HCT116 (cell line): Measurements from ENCODE around the gene AP1B1. TPM values are rescaled to one million over a fixed set of nuclear protein-coding genes. Genes with fewer than 3 reads are reported as not detected.

Experiments used
- ATAC-seq: fragments of 200-7000 bp; cut with Tn5 transposase; 2 replicates; pipeline ENCODE4 v1.9.1; 2020; ENCODE audit warnings: mild to moderate bottlenecking, moderate library complexity
- BruUV-seq: library from RNA; stranded (reverse); fragments of 400-500 nt; replicated peaks from 2 replicates; lab custom pipeline; 2021; lab: Mats Ljungman, UMichigan
- CTCF ChIA-PET: fragments of 300-600 bp; sonication (Branson Sonifier 250); formaldehyde crosslinking; loops from one replicate; lab custom pipeline; 2021; ENCODE audit warnings: antibody characterized with exemption; lab: Charles Lee
- POLR2A ChIA-PET: fragments of 300-600, 350-600 bp; sonication (Branson Sonifier 250); formaldehyde crosslinking; loops from one replicate; lab custom pipeline; 2021; ENCODE audit warnings: antibody characterized with exemption; lab: Charles Lee
- RAD21 ChIA-PET, 2 experiments: fragments of 300-600 bp; sonication (Branson Sonifier 250); formaldehyde crosslinking; loops; one replicate each; lab custom pipeline; 2023; ENCODE audit warnings: low total read pairs in 2 of 2; ENCODE audit not compliant: uncharacterized antibody in 2 of 2, unreplicated experiment in 2 of 2, low non-redundant PET in 1 of 2; lab: Charles Lee
- DNase-seq: peaks from one replicate; pipeline ENCODE4 v3.0.0-alpha.2; 2010; ENCODE audit warnings: low read depth, low spot score
- H2AFZ ChIP-seq: fragments of 200-600 bp; shearing (Covaris generic), sonication (generic); 2 replicates; pipeline ENCODE4 v1.6.1; 2017; ENCODE audit warnings: low read depth, mixed run types, mixed read lengths, antibody characterized with exemption, low read length; ENCODE audit not compliant: poor library complexity, severe bottlenecking
- H3K27ac ChIP-seq: 2 replicates; pipeline ENCODE4 v1.5.1; 2012; ENCODE audit warnings: low read depth, low read length
- H3K27me3 ChIP-seq: fragments of 200-600 bp; sonication (generic); 2 replicates; pipeline ENCODE4 v1.6.1; 2016; ENCODE audit warnings: mixed run types, low read length, mixed read lengths; ENCODE audit not compliant: insufficient read depth
- H3K36me3 ChIP-seq, 2 experiments: fragments of 200-500 bp in 1 of 2; fragments of 200-600 bp in 1 of 2; sonication (Bioruptor generic) in 1 of 2; sonication (generic) in 1 of 2; 2 replicates each; pipeline versions ENCODE4 v1.5.1 to v1.6.1; 2014 to 2016; ENCODE audit warnings: low read length in 2 of 2, inconsistent platforms in 1 of 2, mixed read lengths in 1 of 2, mixed run types in 1 of 2; ENCODE audit not compliant: insufficient read depth in 2 of 2, control insufficient read depth in 1 of 2
- H3K4me1 ChIP-seq, 2 experiments: fragments of 200-600 bp in 1 of 2; sonication (generic) in 1 of 2; 2 replicates each; pipeline versions ENCODE4 v1.5.1 to v1.6.1; 2012 to 2017; ENCODE audit warnings: low read length in 2 of 2, inconsistent platforms in 1 of 2, mild to moderate bottlenecking in 1 of 2, mixed read lengths in 1 of 2, mixed run types in 1 of 2, moderate library complexity in 1 of 2; ENCODE audit not compliant: insufficient read depth in 2 of 2, control insufficient read depth in 1 of 2
- H3K4me2 ChIP-seq: fragments of 200-600 bp; sonication (generic); 2 replicates; pipeline ENCODE4 v1.6.1; 2017; ENCODE audit warnings: mixed run types, low read length, mixed read lengths
- H3K4me3 ChIP-seq, 2 experiments: fragments of 200-600 bp in 1 of 2; sonication (generic) in 1 of 2; replicated peaks in 1 of 2; 2 replicates each; pipeline ENCODE4 v1.5.1; 2011 to 2016; ENCODE audit warnings: low read length in 2 of 2, control low read depth in 1 of 2, low read depth in 1 of 2, mild to moderate bottlenecking in 1 of 2, mixed read lengths in 1 of 2, mixed run types in 1 of 2
- H3K79me2 ChIP-seq: fragments of 200-600 bp; sonication (generic); 2 replicates; pipeline ENCODE4 v1.6.1; 2017; ENCODE audit warnings: mild to moderate bottlenecking, mixed run types, low read length, moderate library complexity, mixed read lengths; ENCODE audit not compliant: insufficient read depth
- H3K9ac ChIP-seq: fragments of 200-600 bp; sonication (generic); 2 replicates; pipeline ENCODE4 v1.6.1; 2016; ENCODE audit warnings: low read length, mixed read lengths
- H3K9me2 ChIP-seq: fragments of 200-600 bp; sonication (generic), shearing (Covaris generic); 2 replicates; pipeline ENCODE4 v1.6.1; 2017; ENCODE audit warnings: mixed run types, mild to moderate bottlenecking, moderate library complexity; ENCODE audit not compliant: insufficient read depth
- H3K9me3 ChIP-seq, 2 experiments: fragments of 200-500 bp in 1 of 2; fragments of 200-600 bp in 1 of 2; sonication (Bioruptor generic) in 1 of 2; sonication (generic) in 1 of 2; 2 replicates each; pipeline ENCODE4 v1.6.1; 2014 to 2017; ENCODE audit warnings: low read length in 2 of 2, mixed read lengths in 2 of 2, inconsistent platforms in 1 of 2, low read depth in 1 of 2, mild to moderate bottlenecking in 1 of 2, mixed run types in 1 of 2, moderate library complexity in 1 of 2; ENCODE audit not compliant: control insufficient read depth in 1 of 2, insufficient read depth in 1 of 2
- H4K20me1 ChIP-seq: fragments of 200-600 bp; sonication (generic), shearing (Covaris generic); 2 replicates; pipeline ENCODE4 v1.6.1; 2017; ENCODE audit warnings: mixed run types, mild to moderate bottlenecking, moderate library complexity; ENCODE audit not compliant: insufficient read depth
- ATF3 ChIP-seq: IDR thresholded peaks from 2 replicates; pipeline ENCODE4 v1.6.1; 2012
- CBX3 ChIP-seq: IDR thresholded peaks from 2 replicates; pipeline ENCODE4 v1.6.1; 2012; ENCODE audit warnings: low read depth
- CEBPB ChIP-seq: IDR thresholded peaks from 2 replicates; pipeline ENCODE4 v1.6.1; 2012; ENCODE audit warnings: low read depth
- CTCF ChIP-seq, 3 experiments: fragments of 200-600 bp in 1 of 3; sonication (generic) in 1 of 3; IDR thresholded peaks in 2 of 3; conservative IDR thresholded peaks in 1 of 3; 2 replicates each; pipeline ENCODE4 v1.5.1; 2012 to 2017; ENCODE audit warnings: low read depth in 2 of 3, low read length in 2 of 3, antibody characterized with exemption in 1 of 3, borderline replicate concordance in 1 of 3, control low read depth in 1 of 3, mild to moderate bottlenecking in 1 of 3, mixed read lengths in 1 of 3, mixed run types in 1 of 3, moderate library complexity in 1 of 3; ENCODE audit not compliant: insufficient read depth in 1 of 3
- EGR1 ChIP-seq: IDR thresholded peaks from 2 replicates; pipeline ENCODE4 v1.6.1; 2012; ENCODE audit warnings: low read depth
- EZH2 ChIP-seq: fragments of 200-600 bp; sonication (generic); IDR thresholded peaks from 2 replicates; pipeline ENCODE4 v1.6.1; 2017; ENCODE audit warnings: antibody characterized with exemption, mixed run types
- EZH2phosphoT487 ChIP-seq: fragments of 200-600 bp; IDR thresholded peaks from 2 replicates; pipeline ENCODE4 v1.6.1; 2018; ENCODE audit warnings: antibody characterized with exemption, borderline replicate concordance
- POLR2AphosphoS5 ChIP-seq: IDR thresholded peaks from 2 replicates; pipeline ENCODE4 v1.6.1; 2011; ENCODE audit warnings: mild to moderate bottlenecking, low read depth, low read length, moderate library complexity
- SP1 ChIP-seq: IDR thresholded peaks from 2 replicates; pipeline ENCODE4 v1.6.1; 2012; ENCODE audit warnings: low read depth
- ZBTB33 ChIP-seq: IDR thresholded peaks from 2 replicates; pipeline ENCODE4 v1.6.1; 2011; ENCODE audit warnings: mild to moderate bottlenecking, low read length, moderate library complexity; ENCODE audit not compliant: insufficient replicate concordance; ENCODE audit errors: extremely low read depth
- ZNF274 ChIP-seq: fragments of 200-500 bp; sonication (Bioruptor generic); IDR thresholded peaks from 2 replicates; pipeline ENCODE4 v1.6.1; 2014; ENCODE audit warnings: mild to moderate bottlenecking, low read depth, low read length, inconsistent platforms
- intact Hi-C: fragments of 100-400 bp; cut with micrococcal nuclease; formaldehyde crosslinking; loops from 2 replicates; pipeline ENCODE4 v1.10.0; 2022
- total RNA-seq: library from RNA; stranded (reverse); gene quantifications from one replicate; pipeline ENCODE4 v1.2.1, GENCODE V29; 2021; ENCODE audit not compliant: unreplicated experiment

AP1B1 gene
- total RNA-seq, 1 experiment from 2014 or later = 60.4 TPM

- ATAC-seq = no peak
- Histone ChIP-seq H4K20me1 (peaks cover 42% of the 10 kb centered on the region; the same call in 1 of the 2 replicates), H3K27ac (no peak overlapping the region), H3K27me3 (no peaks in the 10 kb centered on the region), H3K9me2 (no peaks in the 10 kb centered on the region), H2AFZ (no peak overlapping the region), H3K36me3 (peaks cover 78 to 95% of the 10 kb centered on the region in 2 experiments), H3K4me2 (no peak overlapping the region), H3K9me3 (no peaks in the 10 kb centered on the region), H3K9ac (no peak overlapping the region), H3K79me2 (peaks cover 84% of the 10 kb centered on the region), H3K4me3 (no peak overlapping the region), H3K4me1 (peaks cover 0 to 3% of the 10 kb centered on the region in 2 experiments; a peak in 1 of 4 replicates)
- no TSS peak for BruUV-seq
- no peak for TF ChIP-seq EGR1
- TF ChIP-seq ZBTB33 = no peak
- TF ChIP-seq EZH2phosphoT487 = no peak
- TF ChIP-seq POLR2AphosphoS5 = no peak
- intact Hi-C loops = no loop called here
- no peak for DNase-seq
- ChIA-PET CTCF (interaction anchor here (1.0 kb wide), 1 partner anchor 14 kb away, joined by 3 read pairs; the partner anchor contains the start of gene GAS2L1), RAD21 (no interaction called here), POLR2A (no interaction called here)
Observed at GRCh38 chr22:29292379-29292778, 96.0 kb downstream of the AP1B1 start.

- Histone ChIP-seq H3K27ac (no peak overlapping the region), H3K4me2 (no peak overlapping the region), H3K27me3 (no peaks in the 10 kb centered on the region), H3K79me2 (peaks cover 92% of the 10 kb centered on the region), H3K9me2 (no peaks in the 10 kb centered on the region), H3K36me3 (peaks cover 77 to 92% of the 10 kb centered on the region in 2 experiments), H2AFZ (no peak overlapping the region), H4K20me1 (peaks cover 46% of the 10 kb centered on the region; the same call in 1 of the 2 replicates), H3K9ac (no peak overlapping the region), H3K4me3 (no peak overlapping the region), H3K4me1 (peaks cover 0 to 3% of the 10 kb centered on the region in 2 experiments; a peak in 1 of 4 replicates), H3K9me3 (no peaks in the 10 kb centered on the region)
- DNase-seq (no peak), ATAC-seq (peak; percentile 68; the same call in 1 of the 2 replicates)
- CTCF ChIA-PET = no interaction called here
- BruUV-seq = no TSS peak
- TF ChIP-seq CEBPB (no peak), ATF3 (no peak), EZH2 (no peak), POLR2AphosphoS5 (no peak), ZNF274 (no peak), SP1 (no peak), CTCF (IDR thresholded peaks at IDR 0.05 in 2 of 3, conservative IDR thresholded peaks at IDR 0.05 in 1 of 3; ENCODE audit: borderline replicate concordance in 1 of 3, insufficient read depth in 1 of 3, low read depth in 2 of 3, low read length in 2 of 3) (peak in 1 of 3 experiments; percentile 12; a peak in 1 of 6 replicates), CBX3 (no peak)
- POLR2A ChIA-PET = no interaction called here
- intact Hi-C loops = no loop called here
- RAD21 ChIA-PET = no interaction called here
Observed at GRCh38 chr22:29291215-29291614, 97.2 kb downstream of the AP1B1 start.
